Stimulated activated CD8-positive, alpha-beta memory T cell treated with anti-CD3 and anti-CD28 coated beads, Interleukin-12 subunit alpha, Interleukin-12 subunit beta, amount 100 ng/mL, for 1 hour (primary cell): Measurements from ENCODE around the gene GPR142.

Experiments used
- DNase-seq: peaks from one replicate; pipeline ENCODE4 v3.0.0-alpha.2; 2020; ENCODE audit warnings: low read depth

GPR142 gene

GRCh38 chr17:74344658-74345057 is 22.6 kb upstream of the GPR142 start:
- DNase-seq: no peak

- DNase-seq: no peak
Measured at GRCh38 chr17:74345433-74346241, 21.7 kb upstream of the GPR142 start.

- no peak for DNase-seq
Measured at GRCh38 chr17:74347646-74348045, 19.7 kb upstream of the GPR142 start.

- DNase-seq: no peak
Measured at GRCh38 chr17:74349120-74349519, 18.2 kb upstream of the GPR142 start.

- no peak for DNase-seq
Measured at GRCh38 chr17:74350486-74350885, 16.8 kb upstream of the GPR142 start.

- no peak for DNase-seq
Measured at GRCh38 chr17:74351552-74352210, 15.6 kb upstream of the GPR142 start.

- no peak for DNase-seq
Measured at GRCh38 chr17:74353446-74354060, 13.8 kb upstream of the GPR142 start.

GRCh38 chr17:74354123-74354522 is 13.2 kb upstream of the GPR142 start:
- DNase-seq: peak; percentile 12

- no peak for DNase-seq
Measured at GRCh38 chr17:74354561-74354960, 12.7 kb upstream of the GPR142 start.

- no peak for DNase-seq
Measured at GRCh38 chr17:74355065-74355464, 12.2 kb upstream of the GPR142 start.

GRCh38 chr17:74356646-74357465 is 10.4 kb upstream of the GPR142 start:
- no peak for DNase-seq

GRCh38 chr17:74357466-74357809 is 9.9 kb upstream of the GPR142 start:
- DNase-seq: no peak

- no peak for DNase-seq
Measured at GRCh38 chr17:74358697-74359096, 8.6 kb upstream of the GPR142 start.

GRCh38 chr17:74359916-74360315 is 7.4 kb upstream of the GPR142 start:
- DNase-seq: no peak

GRCh38 chr17:74360899-74361229 is 6.4 kb upstream of the GPR142 start:
- no peak for DNase-seq

- DNase-seq: peak; percentile 9
Measured at GRCh38 chr17:74361230-74362068, 5.9 kb upstream of the GPR142 start, which contains the start of gene BTBD17. TSS of gene BTBD17 (minus strand) at chr17:74361868. CDS start at chr17:74361819, 49 bp downstream.

- DNase-seq: no peak
Measured at GRCh38 chr17:74362069-74362405, 5.3 kb upstream of the GPR142 start.

GRCh38 chr17:74362810-74363498 is 4.4 kb upstream of the GPR142 start:
- no peak for DNase-seq

- DNase-seq: peak; percentile 59
Measured at GRCh38 chr17:74368341-74369081, 1.2 kb downstream of the GPR142 start.

GRCh38 chr17:74369221-74369620 is 1.9 kb downstream of the GPR142 start:
- peak; percentile 45 for DNase-seq
